Measurements from ENCODE around the gene WDHD1.
"Not testable (repeated sequence)": the region's sequence is repeated elsewhere in the genome, so short reads cannot be mapped to it uniquely, and the experiment has no call there.

WDHD1 gene

GRCh38 chr14:55047301-55048053, 20.6 kb upstream of the WDHD1 start:
- DNase-seq (ENCODE audit: low read depth in 1 of 2, low spot score in 1 of 2) = no peak

- no peak for DNase-seq (ENCODE audit: low read depth in 1 of 2, low spot score in 1 of 2)
Observed at GRCh38 chr14:55045087-55045486, 18.2 kb upstream of the WDHD1 start.

- DNase-seq (ENCODE audit: low read depth in 1 of 2, low spot score in 1 of 2) = no peak
Observed at GRCh38 chr14:55043528-55043927, 16.6 kb upstream of the WDHD1 start.

- DNase-seq (ENCODE audit: low read depth in 1 of 2, low spot score in 1 of 2) = no peak
Observed at GRCh38 chr14:55038708-55039107, 11.8 kb upstream of the WDHD1 start.

GRCh38 chr14:55037995-55038394, 11.1 kb upstream of the WDHD1 start:
- not testable (repeated sequence) for DNase-seq (ENCODE audit: low read depth in 1 of 2, low spot score in 1 of 2)

GRCh38 chr14:55031190-55031589, 4.3 kb upstream of the WDHD1 start:
- DNase-seq (ENCODE audit: low read depth in 1 of 2, low spot score in 1 of 2) = no peak

- no peak for DNase-seq (ENCODE audit: low read depth in 1 of 2, low spot score in 1 of 2)
Observed at GRCh38 chr14:55028476-55028875, 1.6 kb upstream of the WDHD1 start.

GRCh38 chr14:55028066-55028465, 1.2 kb upstream of the WDHD1 start:
- DNase-seq (ENCODE audit: low read depth in 1 of 2, low spot score in 1 of 2) = no peak

- no peak for DNase-seq (ENCODE audit: low read depth in 1 of 2, low spot score in 1 of 2)
Observed at GRCh38 chr14:55026441-55026792, 482 bp downstream of the WDHD1 start.

GRCh38 chr14:55025948-55026347, 951 bp downstream of the WDHD1 start:
- no peak for DNase-seq (ENCODE audit: low read depth in 1 of 2, low spot score in 1 of 2)

- not testable (repeated sequence) for DNase-seq (ENCODE audit: low read depth in 1 of 2, low spot score in 1 of 2)
Observed at GRCh38 chr14:55024365-55024764, 2.5 kb downstream of the WDHD1 start.

- no peak for DNase-seq (ENCODE audit: low read depth in 1 of 2, low spot score in 1 of 2)
Observed at GRCh38 chr14:55019968-55020554, 6.8 kb downstream of the WDHD1 start.

GRCh38 chr14:55015006-55015405, 11.9 kb downstream of the WDHD1 start:
- no peak for DNase-seq (ENCODE audit: low read depth in 1 of 2, low spot score in 1 of 2)

- DNase-seq (ENCODE audit: low read depth in 1 of 2, low spot score in 1 of 2) = no peak
Observed at GRCh38 chr14:55005071-55005470, 21.8 kb downstream of the WDHD1 start.

GRCh38 chr14:55000381-55000780, 26.5 kb downstream of the WDHD1 start:
- DNase-seq (ENCODE audit: low read depth in 1 of 2, low spot score in 1 of 2) = no peak

GRCh38 chr14:54985156-54985555, 41.7 kb downstream of the WDHD1 start:
- DNase-seq (ENCODE audit: low read depth in 1 of 2, low spot score in 1 of 2) = no peak

GRCh38 chr14:54981698-54982097, 45.2 kb downstream of the WDHD1 start:
- DNase-seq (ENCODE audit: low read depth in 1 of 2, low spot score in 1 of 2) = no peak

GRCh38 chr14:54979039-54979438, 47.9 kb downstream of the WDHD1 start:
- DNase-seq (ENCODE audit: low read depth in 1 of 2, low spot score in 1 of 2) = no peak

- DNase-seq (ENCODE audit: low read depth in 1 of 2, low spot score in 1 of 2) = no peak
Observed at GRCh38 chr14:54976316-54976715, 50.6 kb downstream of the WDHD1 start.

- no peak for DNase-seq (ENCODE audit: low read depth in 1 of 2, low spot score in 1 of 2)
Observed at GRCh38 chr14:54975856-54976255, 51.0 kb downstream of the WDHD1 start.

GRCh38 chr14:54974788-54975414, 52.0 kb downstream of the WDHD1 start:
- no peak for DNase-seq (ENCODE audit: low read depth in 1 of 2, low spot score in 1 of 2)

- DNase-seq (ENCODE audit: low read depth in 1 of 2, low spot score in 1 of 2) = no peak
Observed at GRCh38 chr14:54967496-54967895, 59.4 kb downstream of the WDHD1 start.

GRCh38 chr14:54955143-54955542, 71.8 kb downstream of the WDHD1 start:
- no peak for DNase-seq (ENCODE audit: low read depth in 1 of 2, low spot score in 1 of 2)
